ENCODE results near the gene PITPNC1.

- TF ChIP-seq, protein P1, sequence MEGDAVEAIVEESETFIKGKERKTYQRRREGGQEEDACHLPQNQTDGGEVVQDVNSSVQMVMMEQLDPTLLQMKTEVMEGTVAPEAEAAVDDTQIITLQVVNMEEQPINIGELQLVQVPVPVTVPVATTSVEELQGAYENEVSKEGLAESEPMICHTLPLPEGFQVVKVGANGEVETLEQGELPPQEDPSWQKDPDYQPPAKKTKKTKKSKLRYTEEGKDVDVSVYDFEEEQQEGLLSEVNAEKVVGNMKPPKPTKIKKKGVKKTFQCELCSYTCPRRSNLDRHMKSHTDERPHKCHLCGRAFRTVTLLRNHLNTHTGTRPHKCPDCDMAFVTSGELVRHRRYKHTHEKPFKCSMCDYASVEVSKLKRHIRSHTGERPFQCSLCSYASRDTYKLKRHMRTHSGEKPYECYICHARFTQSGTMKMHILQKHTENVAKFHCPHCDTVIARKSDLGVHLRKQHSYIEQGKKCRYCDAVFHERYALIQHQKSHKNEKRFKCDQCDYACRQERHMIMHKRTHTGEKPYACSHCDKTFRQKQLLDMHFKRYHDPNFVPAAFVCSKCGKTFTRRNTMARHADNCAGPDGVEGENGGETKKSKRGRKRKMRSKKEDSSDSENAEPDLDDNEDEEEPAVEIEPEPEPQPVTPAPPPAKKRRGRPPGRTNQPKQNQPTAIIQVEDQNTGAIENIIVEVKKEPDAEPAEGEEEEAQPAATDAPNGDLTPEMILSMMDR (conservative IDR thresholded peaks at IDR 0.05; ENCODE audit: low read depth, low read length) = no peak
- TF ChIP-seq EZH2 (IDR thresholded peaks at IDR 0.05; ENCODE audit: borderline replicate concordance, low read depth, low read length, poor library complexity, severe bottlenecking) = no peak
These were observed 26.4 kb downstream of the PITPNC1 start for GRCh38 chr17:67403483-67403882.

Measured in A673 (cell line).